H9 (cell line): ENCODE measurements around the gene ZMYND8. TPM values are rescaled to one million over a fixed set of nuclear protein-coding genes. Genes with fewer than 3 reads are reported as not detected.

Experiments
- DNase-seq: peaks from one replicate; pipeline ENCODE4 v3.0.0-alpha.2; 2017
- H2AFZ ChIP-seq: one replicate; pipeline ENCODE4 v1.6.1; 2013; ENCODE audit warnings: mild to moderate bottlenecking, low read length, control low read depth, moderate library complexity
- H2AK5ac ChIP-seq: 2 replicates; pipeline ENCODE4 v1.6.1; 2013; ENCODE audit warnings: low read length, control low read depth, mixed read lengths; ENCODE audit not compliant: insufficient read length
- H2BK120ac ChIP-seq: one replicate; pipeline ENCODE4 v1.6.1; 2013; ENCODE audit warnings: low read depth, mild to moderate bottlenecking, low read length, control low read depth, inconsistent platforms; ENCODE audit not compliant: poor library complexity, severe bottlenecking
- H2BK12ac ChIP-seq: 2 replicates; pipeline ENCODE4 v1.6.1; 2013; ENCODE audit warnings: low read length, control low read depth, mixed read lengths, low read depth; ENCODE audit not compliant: insufficient read length
- H2BK15ac ChIP-seq: 2 replicates; pipeline ENCODE4 v1.6.1; 2013; ENCODE audit warnings: low read depth, low read length, control low read depth
- H2BK20ac ChIP-seq: one replicate; pipeline ENCODE4 v1.6.1; 2013; ENCODE audit warnings: low read depth, mild to moderate bottlenecking, low read length, control low read depth, inconsistent platforms; ENCODE audit not compliant: poor library complexity, severe bottlenecking
- H2BK5ac ChIP-seq: 2 replicates; pipeline ENCODE4 v1.6.1; 2013; ENCODE audit warnings: low read length, control low read depth, mixed read lengths; ENCODE audit not compliant: insufficient read length
- H3K14ac ChIP-seq: 2 replicates; pipeline ENCODE4 v1.6.1; 2013; ENCODE audit warnings: low read length, control low read depth; ENCODE audit not compliant: insufficient read depth
- H3K18ac ChIP-seq: 2 replicates; pipeline ENCODE4 v1.6.1; 2013; ENCODE audit warnings: low read depth, mild to moderate bottlenecking, mixed read lengths, low read length, control low read depth; ENCODE audit not compliant: insufficient read length
- H3K23ac ChIP-seq: 2 replicates; pipeline ENCODE4 v1.6.1; 2013; ENCODE audit warnings: low read length, control low read depth, mixed read lengths, low read depth; ENCODE audit not compliant: insufficient read length
- H3K23me2 ChIP-seq: 2 replicates; pipeline ENCODE4 v1.6.1; 2013; ENCODE audit warnings: low read depth, mild to moderate bottlenecking, mixed read lengths, low read length, control low read depth; ENCODE audit not compliant: insufficient read length, poor library complexity, severe bottlenecking
- H3K27ac ChIP-seq: 2 replicates; pipeline ENCODE4 v1.5.1; 2013; ENCODE audit warnings: low read length, control low read depth, mixed read lengths, low read depth; ENCODE audit not compliant: insufficient read length
- H3K27me3 ChIP-seq: 2 replicates; pipeline ENCODE4 v1.6.1; 2013; ENCODE audit warnings: low read length, control low read depth, inconsistent platforms; ENCODE audit not compliant: insufficient read depth
- H3K4ac ChIP-seq: 2 replicates; pipeline ENCODE4 v1.6.1; 2013; ENCODE audit warnings: low read depth, mild to moderate bottlenecking, control low read depth, inconsistent platforms, low read length, moderate library complexity
- H3K4me1 ChIP-seq: 2 replicates; pipeline ENCODE4 v1.6.1; 2013; ENCODE audit warnings: low read length, control low read depth, inconsistent platforms; ENCODE audit not compliant: insufficient read depth
- H3K4me2 ChIP-seq: 2 replicates; pipeline ENCODE4 v1.6.1; 2013; ENCODE audit warnings: low read length, control low read depth, mixed read lengths; ENCODE audit not compliant: insufficient read length, insufficient read depth
- H3K56ac ChIP-seq: 2 replicates; pipeline ENCODE4 v1.6.1; 2013; ENCODE audit warnings: low read depth, mild to moderate bottlenecking, mixed read lengths, low read length, control low read depth; ENCODE audit not compliant: insufficient read length
- H3K79me1 ChIP-seq: 2 replicates; pipeline ENCODE4 v1.6.1; 2013; ENCODE audit warnings: low read depth, mild to moderate bottlenecking, moderate library complexity, low read length, control low read depth, inconsistent platforms; ENCODE audit not compliant: insufficient read depth, poor library complexity, severe bottlenecking
- H3K79me2 ChIP-seq: 2 replicates; pipeline ENCODE4 v1.6.1; 2013; ENCODE audit warnings: low read length, control low read depth, inconsistent platforms; ENCODE audit not compliant: insufficient read depth
- H3K9ac ChIP-seq: 2 replicates; pipeline ENCODE4 v1.6.1; 2013; ENCODE audit warnings: low read length, control low read depth, mixed read lengths; ENCODE audit not compliant: insufficient read length; ENCODE audit errors: extremely low read depth
- H3K9me3 ChIP-seq: one replicate; pipeline ENCODE4 v1.6.1; 2013; ENCODE audit warnings: low read depth, low read length, inconsistent platforms; ENCODE audit not compliant: control insufficient read depth
- H3T11ph ChIP-seq: one replicate; pipeline ENCODE4 v1.6.1; 2013; ENCODE audit warnings: mild to moderate bottlenecking, low read length, control low read depth, inconsistent platforms
- H4K20me1 ChIP-seq: one replicate; pipeline ENCODE4 v1.6.1; 2013; ENCODE audit not compliant: control insufficient read depth, insufficient read length, insufficient read depth
- H4K5ac ChIP-seq: 2 replicates; pipeline ENCODE4 v1.6.1; 2013; ENCODE audit warnings: low read depth, mild to moderate bottlenecking, mixed read lengths, low read length, control low read depth; ENCODE audit not compliant: insufficient read length
- H4K8ac ChIP-seq: replicated peaks from 2 replicates; pipeline ENCODE4 v1.6.1; 2013; ENCODE audit warnings: low read length, control low read depth, mixed read lengths, low read depth; ENCODE audit not compliant: insufficient read length
- H4K91ac ChIP-seq: 2 replicates; pipeline ENCODE4 v1.6.1; 2013; ENCODE audit warnings: low read depth, mild to moderate bottlenecking, moderate library complexity, mixed read lengths, low read length, control low read depth; ENCODE audit not compliant: insufficient read length
- H3K27ac Mint-ChIP-seq, 3 experiments: 2 replicates in 2 of 3; 3 replicates in 1 of 3; pipeline ENCODE4 v1.8.0; 2020 to 2021; ENCODE audit warnings: mixed read lengths in 3 of 3, mild to moderate bottlenecking in 1 of 3, moderate library complexity in 1 of 3
- H3K27me3 Mint-ChIP-seq: 2 replicates; pipeline ENCODE4 v1.8.0; 2021; ENCODE audit warnings: low read depth, mild to moderate bottlenecking, moderate library complexity, mixed read lengths
- H3K36me3 Mint-ChIP-seq, 3 experiments: 2 replicates in 2 of 3; 3 replicates in 1 of 3; pipeline ENCODE4 v1.8.0; 2020 to 2021; ENCODE audit warnings: low read depth in 3 of 3, mixed read lengths in 3 of 3; ENCODE audit not compliant: insufficient read depth in 1 of 3
- H3K4me1 Mint-ChIP-seq, 2 experiments: 2 replicates each; pipeline ENCODE4 v1.8.0; 2020; ENCODE audit warnings: mixed read lengths in 2 of 2
- H3K4me3 Mint-ChIP-seq, 2 experiments: 2 replicates in 1 of 2; 3 replicates in 1 of 2; pipeline ENCODE4 v1.8.0; 2020 to 2021; ENCODE audit warnings: mild to moderate bottlenecking in 2 of 2, mixed read lengths in 2 of 2, moderate library complexity in 1 of 2
- H3K9me3 Mint-ChIP-seq, 2 experiments: 2 replicates in 1 of 2; 3 replicates in 1 of 2; pipeline ENCODE4 v1.8.0; 2020; ENCODE audit warnings: mild to moderate bottlenecking in 2 of 2, mixed read lengths in 2 of 2, moderate library complexity in 1 of 2
- CTCF ChIP-seq: fragments of 200-600 bp; sonication (generic); conservative IDR thresholded peaks from 3 replicates; pipeline ENCODE4 v1.8.0; 2021; ENCODE audit warnings: antibody characterized with exemption, mild to moderate bottlenecking
- WGBS: extraction: QIAGEN DNeasy Blood & Tissue Kit; methylation state at CpG from one replicate; pipeline ENCODE4 v1.1.7; 2013; ENCODE audit warnings: missing lambda C conversion rate, low lambda C conversion rate, mixed read lengths; ENCODE audit not compliant: insufficient read length; ENCODE audit errors: extremely low coverage; 5-methylcytosine and 5-hydroxymethylcytosine counted together
- total RNA-seq: library from RNA; stranded (reverse); gene quantifications from 2 replicates; pipeline ENCODE4 v1.2.1, GENCODE V29; 2021

Gene ZMYND8
- total RNA-seq, 1 experiment from 2014 or later = 158 TPM

GRCh38 chr20:47382746-47383415 lies 26.4 kb upstream of the ZMYND8 start:
- H3T11ph ChIP-seq = no peak overlapping the region
- no peak overlapping the region for H2BK15ac ChIP-seq
- peak overlapping the region in 1 of 3 experiments; percentile 75; a peak in 3 of 7 replicates for H3K27ac Mint-ChIP-seq
- H3K18ac ChIP-seq = no peak overlapping the region
- no peak overlapping the region for H3K27ac ChIP-seq
- H2BK5ac ChIP-seq = no peak overlapping the region
- no peaks in the 10 kb centered on the region for H3K27me3 Mint-ChIP-seq
- no peak overlapping the region for H3K9ac ChIP-seq
- no peak for DNase-seq
- no peak overlapping the region for H3K23ac ChIP-seq
- peaks cover 13 to 15% of the 10 kb centered on the region in 2 experiments for H3K4me1 Mint-ChIP-seq
- no peak overlapping the region for H2BK120ac ChIP-seq
- H3K14ac ChIP-seq = no peak overlapping the region
- no peak for TF ChIP-seq CTCF
- no peak overlapping the region for H3K4me2 ChIP-seq
- H3K56ac ChIP-seq = no peak overlapping the region
- H3K79me2 ChIP-seq = no peaks in the 10 kb centered on the region
- no peak overlapping the region for H2BK20ac ChIP-seq
- WGBS = no CpG with 5 or more reads among the region's 5 CpGs
- no peaks in the 10 kb centered on the region for H3K23me2 ChIP-seq
- H3K9me3 Mint-ChIP-seq = no peaks in the 10 kb centered on the region
- peaks cover 2% of the 10 kb centered on the region for H3K4me1 ChIP-seq
- no peak overlapping the region for H2BK12ac ChIP-seq
- H4K8ac ChIP-seq = no peak overlapping the region
- peaks cover 0 to 5% (median 2%) of the 10 kb centered on the region in 3 experiments; a peak in 2 of 7 replicates for H3K36me3 Mint-ChIP-seq
- no peak overlapping the region for H2AK5ac ChIP-seq
- no peak overlapping the region for H3K4me3 Mint-ChIP-seq
- H3K9me3 ChIP-seq = no peaks in the 10 kb centered on the region
- no peaks in the 10 kb centered on the region for H3K79me1 ChIP-seq
- no peak overlapping the region for H4K5ac ChIP-seq
- no peak overlapping the region for H2AFZ ChIP-seq
- H4K91ac ChIP-seq = no peak overlapping the region
- H4K20me1 ChIP-seq = no peaks in the 10 kb centered on the region
- H3K4ac ChIP-seq = no peak overlapping the region
- no peaks in the 10 kb centered on the region for H3K27me3 ChIP-seq
